GM21825 (cell line): ENCODE measurements around the gene TBXA2R.

ENCODE experiments used
- ATAC-seq: cut with Tn5 transposase; IDR thresholded peaks from one replicate; pipeline ENCODE4 v1.9.1; 2021; ENCODE audit warnings: mild to moderate bottlenecking, moderate library complexity; ENCODE audit not compliant: unreplicated experiment

Gene TBXA2R

GRCh38 chr19:3620817-3621547 is 14.3 kb upstream of the TBXA2R start:
- ATAC-seq: no peak

- no peak for ATAC-seq
These were observed 13.6 kb upstream of the TBXA2R start for GRCh38 chr19:3620145-3620816.

- ATAC-seq: no peak
These were observed 12.9 kb upstream of the TBXA2R start for GRCh38 chr19:3619631-3620012.

GRCh38 chr19:3618811-3619630 is 12.3 kb upstream of the TBXA2R start:
- no peak for ATAC-seq

- no peak for ATAC-seq
These were observed 11.6 kb upstream of the TBXA2R start for GRCh38 chr19:3618144-3618810.

- no peak for ATAC-seq
These were observed 10.8 kb upstream of the TBXA2R start for GRCh38 chr19:3617463-3617862.

GRCh38 chr19:3615524-3616135 is 9.0 kb upstream of the TBXA2R start:
- no peak for ATAC-seq

GRCh38 chr19:3614858-3615505 is 8.3 kb upstream of the TBXA2R start:
- no peak for ATAC-seq

- ATAC-seq: no peak
These were observed 7.4 kb upstream of the TBXA2R start for GRCh38 chr19:3613818-3614661.

- no peak for ATAC-seq
These were observed 6.4 kb upstream of the TBXA2R start for GRCh38 chr19:3612901-3613741.

GRCh38 chr19:3612330-3612729 is 5.7 kb upstream of the TBXA2R start:
- no peak for ATAC-seq

- ATAC-seq: no peak
These were observed 5.2 kb upstream of the TBXA2R start for GRCh38 chr19:3611841-3612240.

- no peak for ATAC-seq
These were observed 4.4 kb upstream of the TBXA2R start for GRCh38 chr19:3610745-3611717.

- ATAC-seq: no peak
These were observed 3.4 kb upstream of the TBXA2R start for GRCh38 chr19:3609779-3610719.

- ATAC-seq: no peak
These were observed 2.2 kb upstream of the TBXA2R start for GRCh38 chr19:3608750-3609322.

- no peak for ATAC-seq
These were observed 1.5 kb upstream of the TBXA2R start for GRCh38 chr19:3608079-3608641.
